Motor neuron (in vitro differentiated cells): ENCODE measurements around the gene ZNF689. TPM values are rescaled to one million over a fixed set of nuclear protein-coding genes. Genes with fewer than 3 reads are reported as not detected.

Experiments used
- ATAC-seq, 8 experiments: fragments of 200-7000 bp; cut with Tn5 transposase; replicated peaks in 6 of 8; 2 replicates each; pipeline ENCODE4 v1.8.0; 2021; ENCODE audit warnings: mild to moderate bottlenecking in 8 of 8, moderate library complexity in 8 of 8
- H3K27ac ChIP-seq, 2 donors: fragments of 250-450 bp; sonication (Bioruptor Pico); 2 replicates each; pipeline ENCODE4 v1.9.0; 2021; ENCODE audit warnings: antibody characterized with exemption in 2 of 2, mild to moderate bottlenecking in 2 of 2, moderate library complexity in 1 of 2
- H3K4me1 ChIP-seq, 2 donors: fragments of 250-450 bp; sonication (Bioruptor Pico); replicated peaks in 1 of 2; 2 replicates each; pipeline ENCODE4 v1.6.1; 2021; ENCODE audit warnings: antibody characterized with exemption in 2 of 2, mild to moderate bottlenecking in 2 of 2, moderate library complexity in 1 of 2
- H3K4me3 ChIP-seq, 5 donors: fragments of 250-450 bp; sonication (Bioruptor Pico); 2 replicates each; pipeline ENCODE4 v1.9.0; 2021; ENCODE audit warnings: antibody characterized with exemption in 5 of 5, mild to moderate bottlenecking in 5 of 5, moderate library complexity in 4 of 5
- WGBS, 10 experiments: fragments of 450-650 bp; shearing (Covaris generic); methylation state at CpG; one replicate each; pipeline ENCODE4 v1.0.0; 2022; 5-methylcytosine and 5-hydroxymethylcytosine counted together
- in situ Hi-C, 9 experiments: fragments of 400-800 bp; cut with MboI; loops; one replicate each; pipeline ENCODE4 v1.15.0; 2021; ENCODE audit warnings: low sequenced_read_pairs in 9 of 9, low pct_unique_long_range_greater_than_20kb in 2 of 9; ENCODE audit not compliant: unreplicated experiment in 9 of 9
- total RNA-seq, 8 experiments: library from RNA; unstranded; fragments of 300-600 nt; gene quantifications; 2 replicates each; pipeline versions ENCODE4 v1.2.3 to v1.2.4, GENCODE V29; 2022

Gene ZNF689
- total RNA-seq, 8 experiments from 2014 or later = 6.0 to 18.7 (median 10.1) TPM

DNA sequence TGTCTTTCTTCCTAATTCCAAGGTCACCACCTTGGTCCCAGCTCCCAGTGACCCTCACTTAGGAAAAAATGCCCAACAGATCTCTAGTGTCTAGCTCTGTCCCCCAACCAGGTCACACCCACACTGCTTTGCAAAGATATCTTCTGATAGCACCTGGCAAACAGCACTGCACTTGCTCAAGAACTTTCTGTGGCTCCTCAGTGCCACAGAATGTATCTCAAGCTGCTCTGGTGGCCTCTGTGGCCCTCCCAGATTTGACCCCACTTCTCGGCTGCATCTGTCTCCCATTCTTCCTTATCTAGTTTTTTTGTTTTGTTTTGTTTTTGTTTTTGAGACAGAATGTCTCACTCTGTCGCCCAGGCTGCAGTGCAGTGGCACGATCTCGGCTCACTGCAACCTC is 43.7 kb downstream of the ZNF689 start:
- 0 to 100% (median 82%) methylated on average over 1 to 4 of the region's 4 CpGs; no CpG with 5 or more reads in 5 of the 10 experiments for WGBS, 10 experiments
- H3K27ac ChIP-seq = no peak overlapping the region
- ATAC-seq = no peak
- H3K4me3 ChIP-seq = no peak overlapping the region
- in situ Hi-C loops = no loop called here
- H3K4me1 ChIP-seq = peaks cover 16 to 26% of the 10 kb centered on the region in 2 donors

DNA sequence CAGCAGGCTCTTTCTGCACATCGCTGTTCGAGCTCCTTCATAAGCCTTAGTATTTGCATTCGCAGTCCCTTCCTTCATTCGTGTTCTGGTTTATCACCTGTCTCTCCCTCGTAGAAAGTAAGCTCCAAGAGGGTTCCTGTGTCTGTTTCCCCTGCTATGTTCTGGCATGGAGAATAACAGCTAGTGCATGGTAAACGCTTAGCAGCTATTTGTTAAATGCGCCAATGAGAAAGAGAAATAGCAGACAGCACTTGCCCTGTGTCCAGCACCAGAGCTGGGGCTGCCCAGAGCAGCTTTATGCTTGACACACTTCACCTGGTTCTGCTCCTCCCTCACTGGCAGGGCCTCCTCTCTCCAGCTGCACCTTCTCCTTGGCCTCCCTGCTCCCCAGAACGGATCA is 44.2 kb downstream of the ZNF689 start:
- no peak overlapping the region for H3K27ac ChIP-seq
- in situ Hi-C loops = no loop called here
- no peak overlapping the region for H3K4me3 ChIP-seq
- 47 to 100% (median 63%) methylated on average over 1 to 8 of the region's 8 CpGs; no CpG with 5 or more reads in 1 of the 10 experiments for WGBS, 10 experiments
- peaks cover 16 to 26% of the 10 kb centered on the region in 2 donors for H3K4me1 ChIP-seq
- ATAC-seq = no peak

DNA sequence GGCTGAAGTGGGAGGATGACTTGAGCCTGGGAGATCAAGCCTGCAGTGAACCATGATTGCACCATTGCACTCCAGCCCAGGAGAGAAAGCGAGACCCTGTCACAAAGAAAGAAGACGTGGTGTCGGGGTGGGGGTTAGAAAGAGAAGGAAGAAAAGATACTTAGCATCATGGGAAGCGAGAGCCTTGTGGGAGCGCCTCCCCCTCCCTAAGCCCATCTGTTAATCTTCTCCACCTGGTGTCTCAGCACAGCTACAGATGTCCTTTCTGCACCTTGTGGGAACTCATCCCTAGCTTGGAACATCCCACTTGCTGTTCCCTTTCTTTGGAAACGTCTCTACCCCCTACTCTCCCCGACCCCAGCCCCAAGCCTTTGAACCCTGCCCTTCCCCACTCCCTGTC is 44.7 kb downstream of the ZNF689 start:
- no peak for ATAC-seq
- H3K4me3 ChIP-seq = no peak overlapping the region
- peaks cover 12 to 23% of the 10 kb centered on the region in 2 donors for H3K4me1 ChIP-seq
- no peak overlapping the region for H3K27ac ChIP-seq
- WGBS, 10 experiments = 56 to 80% (median 73%) methylated on average over 1 to 5 of the region's 7 CpGs; no CpG with 5 or more reads in 6 of the 10 experiments
- in situ Hi-C loops = no loop called here

DNA sequence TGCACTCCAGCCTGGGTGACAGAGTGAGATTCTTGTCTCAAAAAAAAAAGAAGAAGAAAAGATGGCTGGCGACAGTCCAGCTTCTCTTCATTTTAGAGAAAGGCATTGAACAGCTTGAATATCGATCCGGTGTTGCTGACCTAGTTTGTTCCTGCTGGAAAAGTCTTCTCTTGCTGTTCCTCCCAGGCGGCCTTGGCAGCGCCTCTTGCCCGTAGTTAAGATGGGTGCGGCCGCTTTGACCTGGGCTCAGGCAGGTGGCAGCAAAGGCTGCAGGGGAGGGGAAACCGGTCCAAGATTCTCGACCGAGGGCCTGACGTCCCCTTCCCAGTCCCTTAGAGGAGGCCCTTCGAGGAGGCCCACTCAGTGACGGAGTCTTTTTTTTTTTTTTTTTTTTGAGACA is 48.2 kb downstream of the ZNF689 start:
- Histone ChIP-seq H3K4me3 (no peak overlapping the region), H3K4me1 (peaks cover 7 to 8% of the 10 kb centered on the region in 2 donors), H3K27ac (no peak overlapping the region)
- ATAC-seq = no peak
- in situ Hi-C loops = no loop called here
- 91 to 100% (median 95%) methylated on average over 1 to 12 of the region's 14 CpGs; no CpG with 5 or more reads in 3 of the 10 experiments for WGBS, 10 experiments

DNA sequence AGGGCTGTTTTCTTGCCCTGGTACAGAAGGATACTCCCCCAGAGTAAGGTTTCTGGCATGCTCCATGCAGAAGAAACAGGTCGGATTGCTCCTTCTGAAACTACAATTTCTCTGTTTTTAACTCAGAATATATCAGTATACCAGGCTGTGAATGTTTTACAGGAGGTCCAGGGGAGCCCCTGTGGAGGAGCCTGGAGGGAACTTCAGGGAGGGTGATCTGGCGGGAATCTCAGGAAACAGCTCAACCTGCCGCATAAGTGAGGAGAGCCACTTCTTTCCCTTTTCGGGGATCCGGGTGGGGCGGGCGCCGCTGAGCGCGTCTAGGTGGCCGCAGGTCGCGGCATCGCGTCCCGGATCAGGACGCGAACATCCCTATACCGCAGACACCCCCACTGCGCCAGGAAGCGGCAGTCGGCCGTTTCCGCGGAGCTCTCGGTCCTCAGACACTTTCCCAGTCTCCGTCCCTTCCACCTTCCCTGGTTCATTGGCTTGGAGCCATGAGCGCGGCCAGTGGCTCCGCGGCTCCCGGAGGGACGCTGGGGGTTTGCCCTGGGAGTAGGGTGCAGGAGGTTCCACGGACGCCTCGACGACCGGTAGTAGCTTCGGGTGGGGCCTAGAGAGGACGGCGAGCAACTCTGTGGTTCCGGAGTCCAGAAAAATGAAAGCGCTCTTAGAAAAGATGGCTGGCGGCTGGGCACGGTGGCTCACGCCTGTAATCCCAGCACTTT is 48.9 kb downstream of the ZNF689 start:
- no peak for ATAC-seq
- 13 to 85% (median 74%) methylated on average over 1 to 15 of the region's 46 CpGs; no CpG with 5 or more reads in 1 of the 10 experiments for WGBS, 10 experiments

DNA sequence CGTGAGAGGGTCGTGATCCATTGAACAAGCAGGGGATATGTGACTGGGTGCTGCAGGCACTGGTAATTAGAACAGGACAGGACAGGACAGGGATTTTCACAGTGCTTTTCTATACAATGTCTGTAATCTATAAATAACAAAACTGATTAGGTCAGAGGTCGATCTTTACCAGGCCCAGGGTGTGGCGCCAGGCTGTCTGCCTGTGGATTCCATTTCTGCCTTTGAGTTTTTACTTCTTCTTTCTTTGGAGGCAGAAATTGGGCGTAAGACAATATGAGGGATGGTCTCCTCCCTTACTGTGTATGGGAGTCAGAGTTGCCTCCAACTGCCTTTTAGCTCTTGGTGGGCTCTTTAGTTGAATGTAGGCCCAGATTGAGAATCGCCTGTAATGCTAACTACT is 50.5 kb downstream of the ZNF689 start:
- Histone ChIP-seq H3K4me1 (peaks cover 12 to 16% of the 10 kb centered on the region in 2 donors), H3K4me3 (no peak overlapping the region), H3K27ac (peak overlapping the region in 1 of 2 donors; percentile 98)
- WGBS, 10 experiments = 78 to 100% (median 96%) methylated on average over 1 to 4 of the region's 6 CpGs; no CpG with 5 or more reads in 1 of the 10 experiments
- no peak for ATAC-seq
- in situ Hi-C loops = no loop called here

More for the DNA sequence above, 48.9 kb downstream of the ZNF689 start:
- Histone ChIP-seq H3K4me1 (peaks cover 12 to 15% of the 10 kb centered on the region in 2 donors), H3K27ac (no peak overlapping the region), H3K4me3 (no peak overlapping the region)
- in situ Hi-C loops = no loop called here

DNA sequence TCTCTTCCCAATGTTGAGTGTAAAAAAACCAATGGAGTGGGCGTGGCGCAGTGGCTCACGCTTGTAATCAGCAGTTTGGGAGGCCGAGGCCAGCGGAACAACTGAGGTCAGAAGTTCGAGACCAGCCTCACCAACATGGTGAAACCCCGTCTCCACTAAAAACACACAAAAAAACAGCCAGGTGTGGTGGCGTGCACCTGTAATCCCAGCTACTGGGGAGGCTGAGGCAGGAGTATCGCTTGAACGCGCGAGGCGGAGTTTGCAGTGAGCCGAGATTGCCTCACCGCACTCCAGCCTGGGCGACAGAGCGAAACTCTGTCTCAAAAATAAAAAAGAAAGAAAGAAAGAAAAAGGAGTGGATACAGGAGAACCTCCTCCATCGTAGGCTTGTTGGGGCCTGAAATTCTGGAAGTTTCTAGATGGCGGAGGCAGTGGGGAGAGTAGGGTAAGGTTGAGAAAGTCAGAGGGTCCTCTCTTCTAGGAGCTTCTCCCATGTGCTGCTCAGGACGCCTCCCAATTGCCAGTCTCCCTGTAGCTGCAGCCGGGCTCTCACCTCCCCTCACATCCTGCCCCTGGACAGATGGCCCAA is 51.3 kb downstream of the ZNF689 start:
- in situ Hi-C loops = no loop called here
- peaks cover 12 to 16% of the 10 kb centered on the region in 2 donors for H3K4me1 ChIP-seq
- ATAC-seq = no peak
- 51 to 100% (median 83%) methylated on average over 1 to 20 of the region's 21 CpGs; no CpG with 5 or more reads in 1 of the 10 experiments for WGBS, 10 experiments
- peak overlapping the region; percentile 61 to 96 (median 71) for H3K4me3 ChIP-seq
- H3K27ac ChIP-seq = peak overlapping the region; percentile 98

DNA sequence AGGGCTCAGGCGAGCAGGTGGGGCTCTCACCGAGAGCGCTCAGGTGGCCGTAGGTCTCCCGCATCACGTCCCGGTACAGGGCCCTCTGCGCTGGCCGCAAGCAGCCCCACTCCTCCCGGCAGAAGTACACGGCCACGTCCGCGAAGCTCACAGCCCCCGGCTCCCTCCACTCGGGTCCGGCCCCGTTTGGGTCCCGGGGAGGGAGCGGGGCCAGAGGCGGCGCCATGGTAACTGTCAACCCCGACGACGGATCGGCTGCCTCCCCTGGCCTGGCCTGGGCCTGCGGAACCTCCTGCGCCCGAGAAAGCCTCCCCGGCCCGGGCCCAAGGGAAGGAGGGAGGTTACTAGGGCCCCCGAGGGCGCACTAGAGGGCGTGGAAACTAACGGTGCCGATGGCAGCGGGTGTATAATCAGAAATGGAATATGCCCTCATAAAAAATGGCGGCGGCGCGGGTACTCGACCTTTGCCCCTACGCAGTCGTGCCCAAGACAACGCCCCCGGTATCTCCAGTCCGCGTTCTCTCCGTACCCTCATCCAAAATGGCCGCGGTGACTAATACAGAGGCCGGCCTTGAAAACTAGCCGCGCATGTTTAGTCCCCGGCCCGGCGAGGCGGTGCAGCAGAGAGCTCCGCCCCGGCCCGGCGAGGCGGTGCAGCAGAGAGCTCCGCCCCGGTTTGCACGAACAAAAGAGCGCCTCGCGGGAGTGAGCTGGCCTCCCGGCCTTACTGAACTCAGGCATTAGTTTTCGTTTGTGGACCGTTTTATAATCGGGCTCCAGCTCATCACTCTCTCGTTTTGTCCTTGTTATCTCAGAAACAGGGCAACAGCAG is 52.0 kb downstream of the ZNF689 start, which contains the start of gene ZNF764:
ZNF764 (minus strand) TSS at position 418 of the 832 bp plus-strand sequence; CDS start at position 226, 192 bp downstream.
- Histone ChIP-seq H3K4me1 (peaks cover 12 to 16% of the 10 kb centered on the region in 2 donors), H3K27ac (peak within 1 kb of the TSS; percentile 98), H3K4me3 (peak within 1 kb of the TSS; percentile 61 to 96 (median 71))
- ATAC-seq = peak; percentile 94 to 98 (median 96)
- WGBS, 10 experiments = 0 to 2% (median 0%) methylated on average over 1 to 27 of the region's 74 CpGs; no CpG with 5 or more reads in 2 of the 10 experiments
- in situ Hi-C loops = no loop called here

DNA sequence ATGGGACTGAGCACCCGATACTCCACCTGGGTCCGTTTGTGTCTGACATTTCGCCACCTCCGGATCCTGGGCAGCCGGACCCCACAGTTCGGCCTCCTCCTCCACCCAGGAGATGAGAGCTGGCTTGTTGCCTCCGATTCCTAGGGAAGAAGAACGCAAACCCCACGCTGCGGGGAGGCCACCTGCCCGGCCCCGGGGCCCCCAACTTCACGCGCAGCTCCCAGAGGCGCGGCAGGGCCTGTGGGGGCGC is 52.6 kb downstream of the ZNF689 start:
- Histone ChIP-seq H3K4me3 (peak overlapping the region; percentile 61 to 96 (median 71)), H3K4me1 (peaks cover 12 to 16% of the 10 kb centered on the region in 2 donors), H3K27ac (peak overlapping the region; percentile 98)
- peak in 2 of 8 experiments; percentile 0 to 1 for ATAC-seq
- 0% methylated on average over 1 to 4 of the region's 17 CpGs; no CpG with 5 or more reads in 6 of the 10 experiments for WGBS, 10 experiments
- in situ Hi-C loops = no loop called here

DNA sequence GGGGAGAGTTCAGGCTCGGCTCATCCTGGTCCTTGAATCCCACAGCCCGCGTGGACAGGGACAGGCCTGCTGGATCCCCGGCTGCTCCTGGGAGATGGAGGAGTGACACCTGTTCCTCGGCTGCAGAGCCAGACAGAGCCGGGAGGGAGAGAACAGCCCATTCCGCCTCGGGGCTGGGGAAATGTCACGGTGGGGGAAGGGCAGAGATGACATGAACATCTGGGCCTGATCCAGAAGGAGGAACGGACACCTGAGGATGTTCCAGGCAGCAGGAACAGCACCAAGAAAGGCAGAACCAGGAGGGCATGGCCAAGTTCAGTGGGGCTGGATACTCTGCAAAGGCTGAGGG is 54.1 kb downstream of the ZNF689 start:
- WGBS, 10 experiments = 66 to 100% (median 85%) methylated on average over 1 to 8 of the region's 10 CpGs; no CpG with 5 or more reads in 4 of the 10 experiments
- no peak overlapping the region for H3K4me3 ChIP-seq
- in situ Hi-C loops = no loop called here
- no peak overlapping the region for H3K27ac ChIP-seq
- ATAC-seq = no peak
- peaks cover 12 to 16% of the 10 kb centered on the region in 2 donors for H3K4me1 ChIP-seq

DNA sequence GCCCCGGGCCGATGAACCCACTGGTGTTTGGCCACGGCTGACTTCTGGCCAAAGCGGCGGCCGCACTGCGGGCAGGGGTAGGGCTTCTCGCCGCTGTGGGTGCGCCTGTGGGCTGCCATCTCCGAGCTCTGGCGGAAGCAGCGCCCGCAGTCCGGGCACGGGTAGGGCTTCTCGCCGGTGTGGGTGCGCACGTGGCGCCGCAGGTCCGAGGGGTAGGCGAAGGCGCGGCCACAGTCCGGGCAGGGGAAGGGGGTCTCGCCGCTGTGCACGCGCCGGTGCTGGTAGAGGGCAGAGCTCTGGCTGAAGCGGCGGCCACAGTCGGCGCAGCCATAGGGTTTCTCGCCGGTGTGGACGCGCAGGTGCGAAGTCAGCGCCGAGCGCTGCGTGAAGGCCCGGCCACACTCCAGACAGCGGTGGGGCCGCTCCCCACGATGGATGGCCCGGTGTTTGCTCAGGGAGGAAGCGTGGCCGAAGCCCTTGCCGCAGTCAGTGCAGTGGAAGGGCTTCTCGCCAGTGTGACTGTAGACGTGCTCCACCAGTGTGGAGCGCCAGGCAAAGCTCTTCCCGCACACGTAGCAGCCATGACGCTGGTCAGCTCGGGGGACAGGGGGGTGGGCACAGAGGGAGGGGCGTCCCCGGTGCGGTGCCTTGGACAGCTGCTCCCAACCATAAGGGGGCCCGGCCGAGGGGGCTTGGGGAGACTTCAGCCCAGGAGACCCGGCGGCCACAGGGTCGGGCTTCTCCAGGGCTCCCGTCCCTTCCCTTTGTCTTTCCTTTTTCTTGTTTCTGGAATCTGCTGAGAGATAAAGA is 54.7 kb downstream of the ZNF689 start:
- H3K4me1 ChIP-seq = peaks cover 12 to 16% of the 10 kb centered on the region in 2 donors
- H3K4me3 ChIP-seq = no peak overlapping the region
- H3K27ac ChIP-seq = no peak overlapping the region
- ATAC-seq = no peak
- 97 to 100% methylated on average over 7 to 34 of the region's 69 CpGs; no CpG with 5 or more reads in 8 of the 10 experiments for WGBS, 10 experiments
- in situ Hi-C loops = no loop called here

DNA sequence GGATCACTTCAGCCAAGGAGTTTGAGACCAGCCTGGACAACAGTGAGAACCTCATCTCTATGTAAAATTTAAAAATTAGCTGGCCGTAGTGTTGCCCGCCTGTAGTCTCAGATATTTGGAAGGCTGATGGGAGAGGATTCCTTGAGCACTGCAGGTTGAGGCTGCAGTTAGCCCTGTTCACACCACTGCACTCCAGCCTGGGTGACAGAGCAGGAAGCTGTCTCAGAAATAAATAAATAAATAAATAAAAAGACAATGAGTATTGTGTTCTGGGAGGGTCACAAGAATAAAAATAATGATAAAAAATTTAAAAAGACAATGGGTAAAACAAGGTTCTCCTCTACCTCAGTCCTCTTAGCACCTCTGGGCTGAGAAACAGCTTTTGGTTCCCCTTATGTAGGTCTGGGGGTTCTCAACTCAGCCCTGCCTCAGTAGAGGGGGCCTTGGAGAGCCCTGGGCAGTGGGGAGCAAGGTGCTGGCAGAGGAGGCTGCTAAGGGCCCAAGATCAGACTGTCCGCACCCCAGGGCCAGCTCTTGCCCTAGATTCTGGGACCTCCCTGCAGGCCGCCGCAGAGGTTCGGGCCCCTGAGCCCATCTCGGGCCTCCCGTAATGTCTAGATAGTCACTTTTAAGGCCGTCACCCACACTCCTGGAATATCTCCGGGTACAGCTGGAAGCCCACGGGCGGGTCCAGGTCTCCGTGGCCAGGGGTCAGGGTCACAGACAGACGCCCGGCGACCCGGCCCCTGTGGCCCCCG is 55.5 kb downstream of the ZNF689 start:
- H3K4me3 ChIP-seq = no peak overlapping the region
- H3K27ac ChIP-seq = no peak overlapping the region
- no peak for ATAC-seq
- in situ Hi-C loops = no loop called here
- WGBS, 10 experiments = 95 to 100% (median 100%) methylated on average over 1 to 2 of the region's 18 CpGs; no CpG with 5 or more reads in 6 of the 10 experiments
- peaks cover 12 to 16% of the 10 kb centered on the region in 2 donors for H3K4me1 ChIP-seq
